ENCODE results near the gene IRF3.

GRCh38 chr19:49651029-49651819, 14.4 kb downstream of the IRF3 start:
- TF ChIP-seq CTCF (IDR thresholded peaks at IDR 0.05) (no peak), POLR2AphosphoS5 (IDR thresholded peaks at IDR 0.05) (no peak), POLR2A (IDR thresholded peaks at IDR 0.05) (no peak)
